DND-41 (cell line): ENCODE measurements around the gene SLC6A1.

ENCODE experiments used
- ATAC-seq: fragments of 200-7000 bp; cut with Tn5 transposase; 3 replicates; pipeline ENCODE4 v1.9.1; 2021; ENCODE audit warnings: low read depth; ENCODE audit not compliant: insufficient read depth
- DNase-seq: peaks from one replicate; pipeline ENCODE4 v3.0.0-alpha.2; 2020
- H2AFZ ChIP-seq: 2 replicates; pipeline ENCODE4 v1.6.0; 2012; ENCODE audit warnings: low read depth, low read length
- H3K27ac ChIP-seq: 2 replicates; pipeline ENCODE4 v1.5.1; 2012; ENCODE audit warnings: low read length, inconsistent platforms
- H3K27me3 ChIP-seq: fragments of 200-600 bp; sonication (generic); 2 replicates; pipeline ENCODE4 v1.6.0; 2012; ENCODE audit warnings: low read length, mild to moderate bottlenecking, inconsistent platforms; ENCODE audit not compliant: insufficient read depth, poor library complexity
- H3K36me3 ChIP-seq: 2 replicates; pipeline ENCODE4 v1.5.1; 2012; ENCODE audit warnings: low read length, inconsistent platforms; ENCODE audit not compliant: insufficient read depth
- H3K4me1 ChIP-seq: 2 replicates; pipeline ENCODE4 v1.5.1; 2012; ENCODE audit warnings: mild to moderate bottlenecking, low read length; ENCODE audit not compliant: insufficient read depth
- H3K4me2 ChIP-seq: 2 replicates; pipeline ENCODE4 v1.6.0; 2012; ENCODE audit warnings: mild to moderate bottlenecking, moderate library complexity, low read length, inconsistent platforms; ENCODE audit not compliant: insufficient read depth
- H3K4me3 ChIP-seq, 2 experiments: fragments of 200-600 bp in 1 of 2; shearing (Covaris generic) in 1 of 2; 2 replicates each; pipeline ENCODE4 v1.5.1; 2012 to 2016; ENCODE audit warnings: inconsistent platforms in 2 of 2, low read length in 2 of 2, mild to moderate bottlenecking in 2 of 2, low read depth in 1 of 2, moderate library complexity in 1 of 2
- H3K79me2 ChIP-seq: 2 replicates; pipeline ENCODE4 v1.6.0; 2012; ENCODE audit warnings: low read length, inconsistent platforms; ENCODE audit not compliant: insufficient read depth
- H3K9ac ChIP-seq: 2 replicates; pipeline ENCODE4 v1.6.0; 2012; ENCODE audit warnings: low read depth, mild to moderate bottlenecking, inconsistent platforms, low read length, moderate library complexity
- H3K9me3 ChIP-seq: 2 replicates; pipeline ENCODE4 v1.5.1; 2012; ENCODE audit warnings: low read length, moderate library complexity, mild to moderate bottlenecking, inconsistent platforms; ENCODE audit not compliant: insufficient read depth, severe bottlenecking
- H4K20me1 ChIP-seq: 2 replicates; pipeline ENCODE4 v1.6.0; 2012; ENCODE audit warnings: low read length; ENCODE audit not compliant: insufficient read depth
- CTCF ChIP-seq: IDR thresholded peaks from 2 replicates; pipeline ENCODE4 v1.5.1; 2012; ENCODE audit warnings: borderline replicate concordance, low read length, moderate library complexity, mild to moderate bottlenecking; ENCODE audit not compliant: poor library complexity, severe bottlenecking; ENCODE audit errors: extremely low read depth
- EZH2 ChIP-seq: IDR thresholded peaks from 3 replicates; pipeline ENCODE4 v1.6.1; 2012; ENCODE audit warnings: borderline replicate concordance, low read depth, mild to moderate bottlenecking, moderate library complexity, low read length, inconsistent platforms; ENCODE audit not compliant: severe bottlenecking

The SLC6A1 gene

GRCh38 chr3:11071096-11071755 lies 78.7 kb downstream of the SLC6A1 start:
- Histone ChIP-seq H4K20me1 (no peaks in the 10 kb centered on the region), H2AFZ (no peak overlapping the region), H3K79me2 (no peaks in the 10 kb centered on the region), H3K4me1 (no peaks in the 10 kb centered on the region), H3K27ac (no peak overlapping the region), H3K4me3 (no peak overlapping the region), H3K27me3 (no peaks in the 10 kb centered on the region), H3K4me2 (no peak overlapping the region), H3K36me3 (no peaks in the 10 kb centered on the region), H3K9me3 (no peaks in the 10 kb centered on the region), H3K9ac (no peak overlapping the region)
- no peak for ATAC-seq
- TF ChIP-seq EZH2, result no peak
- TF ChIP-seq CTCF, result no peak
- no peak for DNase-seq

- DNase-seq (no peak), ATAC-seq (no peak)
- Histone ChIP-seq H4K20me1 (no peaks in the 10 kb centered on the region), H3K4me1 (no peaks in the 10 kb centered on the region), H3K9me3 (no peaks in the 10 kb centered on the region), H3K79me2 (no peaks in the 10 kb centered on the region), H3K4me2 (no peak overlapping the region), H3K36me3 (no peaks in the 10 kb centered on the region), H3K27ac (no peak overlapping the region), H3K9ac (no peak overlapping the region), H3K27me3 (no peaks in the 10 kb centered on the region), H2AFZ (no peak overlapping the region), H3K4me3 (no peak overlapping the region)
- TF ChIP-seq EZH2 (no peak), CTCF (no peak)
These were observed 80.1 kb downstream of the SLC6A1 start for GRCh38 chr3:11072631-11073030.

- Histone ChIP-seq H3K4me1 (no peaks in the 10 kb centered on the region), H3K9ac (no peak overlapping the region), H2AFZ (no peak overlapping the region), H3K27ac (no peak overlapping the region), H3K4me2 (no peak overlapping the region), H3K27me3 (no peaks in the 10 kb centered on the region), H3K36me3 (no peaks in the 10 kb centered on the region), H3K9me3 (no peaks in the 10 kb centered on the region), H4K20me1 (no peaks in the 10 kb centered on the region), H3K79me2 (no peaks in the 10 kb centered on the region), H3K4me3 (no peak overlapping the region)
- TF ChIP-seq EZH2 (no peak), CTCF (no peak)
- ATAC-seq, result no peak
- DNase-seq, result no peak
These were observed 81.5 kb downstream of the SLC6A1 start for GRCh38 chr3:11074011-11074410.
